Inferior parietal cortex (tissue), 1 donor: ENCODE measurements around the gene UGT1A8.

Source experiments
- DNase-seq: peaks from one replicate; pipeline ENCODE4 v3.0.0-alpha.2; 2016; ENCODE audit errors: extremely low spot score

Gene UGT1A8

GRCh38 chr2:233818639-233819621 is 201.5 kb downstream of the UGT1A8 start:
- no peak for DNase-seq

DNA sequence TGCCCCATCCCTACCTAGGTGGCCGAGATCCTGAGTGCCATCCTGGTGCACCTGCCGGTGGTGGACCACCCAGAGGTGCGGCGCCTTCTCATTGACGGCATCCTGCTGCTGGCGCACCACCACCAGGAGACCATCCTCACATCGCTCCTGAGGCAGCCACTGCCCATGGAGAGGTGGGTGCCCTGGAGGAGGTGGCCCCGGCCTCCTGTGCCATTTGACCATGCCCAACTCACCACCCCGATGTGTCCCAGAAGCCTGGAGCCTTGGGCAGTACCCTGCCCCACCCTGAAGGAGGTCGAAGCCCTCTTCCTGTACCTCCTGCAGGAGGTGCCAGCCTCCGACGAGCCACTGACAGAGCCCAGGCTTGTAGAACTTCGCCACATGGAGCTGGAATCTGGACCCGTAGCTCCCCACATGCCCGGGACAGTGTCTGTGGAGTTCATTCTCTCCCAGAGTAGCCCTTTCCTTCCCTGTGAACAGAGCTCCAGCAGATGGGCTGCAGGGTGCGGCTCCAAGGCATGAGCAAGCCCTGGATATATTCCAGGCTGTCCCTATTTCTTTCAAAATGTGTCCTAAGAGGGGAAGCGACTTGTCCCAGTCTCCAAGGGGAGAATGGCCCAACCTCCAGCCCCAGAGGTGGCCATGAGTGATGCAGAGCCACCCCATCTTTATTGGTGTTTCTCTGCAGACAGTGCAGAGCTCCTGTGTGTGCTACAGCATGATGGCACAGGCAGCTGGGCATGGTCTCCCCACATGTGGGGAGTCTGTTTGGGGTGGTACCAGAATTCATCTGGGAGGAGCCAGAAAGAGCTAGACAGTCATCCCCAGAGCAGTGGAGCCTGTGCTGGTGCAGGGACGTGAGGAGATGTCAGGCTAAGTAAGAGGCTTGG is 202.7 kb downstream of the UGT1A8 start:
- DNase-seq, result no peak

DNA sequence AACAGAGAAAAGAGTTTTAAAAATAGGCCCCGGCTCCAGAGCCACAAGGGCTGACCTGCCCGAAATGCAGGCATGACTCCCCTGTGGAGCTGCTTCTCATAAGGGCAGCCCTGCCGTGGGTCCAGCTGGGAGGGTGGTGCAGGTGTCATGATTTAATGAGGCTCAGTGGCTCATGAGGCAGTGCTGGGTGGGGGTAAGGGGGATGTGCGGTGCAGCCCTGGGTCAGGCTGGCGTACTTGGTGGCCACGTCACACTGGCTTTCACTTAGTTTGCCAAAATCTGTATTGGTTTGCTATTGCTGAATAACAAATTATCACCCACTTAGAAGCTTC is 203.3 kb downstream of the UGT1A8 start:
- no peak for DNase-seq

- DNase-seq, result no peak
These were observed 203.8 kb downstream of the UGT1A8 start for GRCh38 chr2:233821196-233821595.

DNA sequence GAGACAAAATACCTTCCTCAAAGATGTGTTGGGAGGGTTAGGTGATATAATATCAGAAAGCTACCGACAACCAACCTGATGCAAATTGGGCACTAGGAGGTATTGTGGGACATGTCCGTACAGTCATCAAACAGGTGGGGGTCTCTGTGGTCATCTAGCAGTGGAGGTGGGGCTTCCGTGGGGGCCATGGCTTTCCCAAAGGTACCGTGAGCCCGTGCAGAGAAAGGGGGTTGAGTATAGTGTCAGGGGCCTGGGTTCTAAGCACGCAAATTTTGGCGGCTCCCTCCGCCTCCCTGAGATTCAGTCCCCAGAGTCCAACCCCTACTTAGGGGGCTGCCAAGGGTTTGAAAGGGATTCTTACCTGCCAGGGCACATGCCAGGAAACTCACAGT is 204.3 kb downstream of the UGT1A8 start:
- no peak for DNase-seq

GRCh38 chr2:233822101-233822771 is 204.8 kb downstream of the UGT1A8 start:
- no peak for DNase-seq
